A549 treated with AZD9567 at 1 μM for 4 hours (cell line): ENCODE measurements around the gene BACE1-AS. TPM values are rescaled to one million over a fixed set of nuclear protein-coding genes. Genes with fewer than 3 reads are reported as not detected.

ENCODE experiments used
- total RNA-seq: library from RNA; stranded (reverse); fragments of 200-300 nt; extraction: Qiagen RNA extraction; gene quantifications from 5 replicates; pipeline ENCODE4 v1.2.3, GENCODE V29; 2022; ENCODE audit not compliant: insufficient read depth

BACE1-AS gene
- total RNA-seq = 1.3 to 2.1 TPM (median 1.7 TPM) in 5 replicates

GRCh38 chr11:117290809-117291396 is at the start of gene BACE1-AS:
Gene BACE1-AS (plus strand): TSS chr11:117291346.

GRCh38 chr11:117316197-117316961 is 25.2 kb downstream of the BACE1-AS start, which contains the start of gene BACE1:
Gene BACE1 (minus strand): TSS chr11:117316256. CDS start chr11:117315795, 461 bp downstream.

GRCh38 chr11:117327567-117328374 is 36.6 kb downstream of the BACE1-AS start, which contains the start of gene CEP164:
Gene CEP164 (plus strand): TSS chr11:117327854. CDS start chr11:117338587, 10,733 bp downstream.

Other genes starting within 250 kb of the BACE1-AS start
- gene SIK3, start 192.9 kb upstream of the BACE1-AS start, total RNA-seq = 7.3 to 8.2 TPM (median 7.6 TPM) in 5 replicates
- 32.2 to 57.4 TPM (median 33.7 TPM) in 5 replicates for gene PAFAH1B2, start 147.1 kb upstream of the BACE1-AS start, total RNA-seq
- gene SIDT2, start 112.6 kb upstream of the BACE1-AS start, total RNA-seq = 4.9 to 20.5 TPM (median 5.6 TPM) in 5 replicates
- 62.4 to 133 TPM (median 91.6 TPM) in 5 replicates for gene TAGLN, start 92.0 kb upstream of the BACE1-AS start, total RNA-seq
- gene PCSK7, start 59.3 kb upstream of the BACE1-AS start, total RNA-seq = 13.6 to 20.1 TPM (median 18.2 TPM) in 5 replicates
- 8.4 to 24.2 TPM (median 10.2 TPM) in 5 replicates for gene RNF214, start 58.7 kb upstream of the BACE1-AS start, total RNA-seq
- 9.1 to 23.4 TPM (median 10.5 TPM) in 5 replicates for gene BACE1, start 24.9 kb downstream of the BACE1-AS start, total RNA-seq
- gene CEP164, start 36.5 kb downstream of the BACE1-AS start, total RNA-seq = 12.5 to 21.9 TPM (median 20.5 TPM) in 5 replicates